ENCODE measurements around the gene DOCK2.

The DOCK2 gene

DNA sequence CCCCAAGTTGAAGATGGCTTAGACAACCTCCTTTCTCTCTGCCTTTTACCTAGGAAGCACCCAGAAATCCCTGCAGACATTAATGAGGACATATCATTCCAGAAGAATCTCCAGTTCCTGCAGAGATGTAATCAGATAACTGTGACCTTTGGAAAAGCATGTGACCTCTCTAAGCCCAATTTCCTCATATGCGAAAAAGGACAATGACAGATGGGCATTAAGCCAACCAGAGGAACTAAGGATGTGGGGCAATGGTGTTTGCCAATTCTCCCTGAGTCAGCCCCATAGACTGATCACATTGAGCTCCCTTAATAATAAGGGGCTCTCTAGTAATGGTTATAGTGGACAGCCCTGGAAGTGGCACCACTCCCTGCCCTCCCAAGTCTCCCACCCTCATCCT, 458.6 kb downstream of the DOCK2 start:
- DNase-seq (ENCODE audit: low read depth in 3 of 3): no peak

DNA sequence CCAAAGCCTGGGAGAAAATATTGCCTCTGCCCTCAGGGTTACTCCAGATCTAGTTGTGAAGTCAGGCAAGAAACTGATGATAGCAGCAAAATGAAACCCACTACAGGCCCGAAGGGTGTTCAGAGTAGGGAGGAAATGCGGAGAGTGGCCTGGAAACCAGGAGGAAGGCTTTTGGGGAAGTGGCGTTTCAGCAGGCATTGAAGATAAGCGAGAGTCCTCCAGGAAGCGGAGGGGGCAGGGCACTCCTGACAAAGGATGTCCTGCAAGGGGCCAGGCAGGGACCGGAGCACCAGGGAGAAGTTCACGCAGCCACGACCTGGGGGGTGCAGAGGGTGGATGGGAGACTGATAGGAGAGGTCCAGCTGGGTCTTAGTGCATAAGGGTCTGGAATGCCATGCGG, 460.9 kb downstream of the DOCK2 start:
- DNase-seq (ENCODE audit: low read depth in 3 of 3): no peak

DNA sequence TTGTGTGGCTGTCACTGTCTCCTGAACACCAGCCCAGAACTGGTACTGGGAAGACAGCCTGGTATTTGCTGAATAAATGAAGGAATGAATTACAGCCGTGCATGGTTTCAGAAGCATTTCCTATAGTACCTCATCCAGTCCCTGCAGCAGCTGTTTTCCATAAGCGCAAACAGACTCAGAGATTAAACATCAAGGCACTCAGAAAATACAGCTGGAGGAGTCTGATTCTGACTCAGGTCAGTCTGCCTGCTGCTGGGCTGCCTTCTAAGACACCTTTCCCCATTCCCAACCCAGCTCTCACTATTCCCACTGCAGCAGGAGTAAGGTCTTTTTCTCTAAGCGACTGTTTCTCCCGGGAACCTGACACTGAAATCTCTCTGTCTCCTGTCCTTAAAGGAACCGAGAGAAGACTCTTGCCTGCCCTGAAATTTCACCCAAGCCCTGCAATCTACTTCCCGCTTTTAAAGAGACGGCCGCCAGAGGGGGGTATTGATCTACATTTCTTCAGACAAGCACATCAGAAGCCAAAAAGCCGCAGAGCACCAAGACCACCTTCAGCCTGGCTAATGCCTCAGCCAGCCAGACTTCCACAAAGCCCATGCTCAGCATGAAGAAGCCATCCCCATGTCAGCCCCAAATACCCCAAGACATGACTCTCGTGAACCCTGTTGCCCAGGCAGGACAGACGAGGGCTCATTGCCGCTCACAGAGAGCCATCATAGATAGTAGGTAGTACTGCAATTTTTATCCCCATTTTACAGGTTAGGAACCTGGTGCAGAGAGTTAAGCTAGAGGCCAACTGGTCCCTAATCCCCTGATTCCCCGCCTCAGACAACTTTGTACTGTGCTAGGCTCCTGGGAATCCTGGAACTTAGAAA, 463.2 kb downstream of the DOCK2 start:
- peak; percentile 39 to 40 (median 39) for DNase-seq (ENCODE audit: low read depth in 3 of 3)

DNA sequence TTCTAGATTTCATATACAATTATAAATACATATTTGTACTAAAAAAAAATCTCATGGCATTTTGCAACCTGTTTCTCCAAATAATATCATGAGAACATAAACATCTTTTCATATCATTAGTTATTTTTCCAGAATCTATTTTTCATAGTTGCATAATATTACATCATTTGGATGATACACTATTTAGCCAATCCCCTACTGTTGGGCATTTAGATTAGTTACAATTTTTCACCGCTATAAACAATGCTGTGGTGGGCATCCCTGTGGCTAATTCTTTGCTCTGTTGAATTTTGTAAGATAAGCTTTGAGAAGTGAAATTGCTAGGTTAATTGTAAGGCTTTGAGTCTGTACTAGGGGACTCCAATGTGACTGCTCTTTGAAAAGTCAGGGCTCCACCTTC, 466.4 kb downstream of the DOCK2 start:
- no peak for DNase-seq (ENCODE audit: low read depth in 3 of 3)

DNA sequence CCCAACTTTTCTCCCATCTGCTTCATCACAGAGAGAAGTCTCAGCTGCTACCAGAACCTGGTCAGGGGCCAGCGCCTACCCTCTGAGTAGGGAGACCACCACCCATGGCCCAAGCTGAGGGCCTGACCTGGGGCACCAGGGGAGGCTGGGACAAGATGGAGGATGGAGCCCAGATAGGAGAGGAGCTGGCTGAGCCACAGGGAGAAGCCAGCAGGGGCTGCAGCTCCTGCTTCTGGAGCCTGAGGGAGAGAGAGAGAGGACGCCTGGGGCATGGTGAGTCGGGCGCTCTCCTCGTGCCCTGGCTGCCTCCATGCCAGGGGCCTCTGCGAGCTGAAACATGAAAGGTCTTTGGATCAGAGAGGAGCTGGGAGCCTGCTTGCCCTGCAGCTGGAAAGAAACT, 467.2 kb downstream of the DOCK2 start:
- no peak for DNase-seq (ENCODE audit: low read depth in 3 of 3)

DNA sequence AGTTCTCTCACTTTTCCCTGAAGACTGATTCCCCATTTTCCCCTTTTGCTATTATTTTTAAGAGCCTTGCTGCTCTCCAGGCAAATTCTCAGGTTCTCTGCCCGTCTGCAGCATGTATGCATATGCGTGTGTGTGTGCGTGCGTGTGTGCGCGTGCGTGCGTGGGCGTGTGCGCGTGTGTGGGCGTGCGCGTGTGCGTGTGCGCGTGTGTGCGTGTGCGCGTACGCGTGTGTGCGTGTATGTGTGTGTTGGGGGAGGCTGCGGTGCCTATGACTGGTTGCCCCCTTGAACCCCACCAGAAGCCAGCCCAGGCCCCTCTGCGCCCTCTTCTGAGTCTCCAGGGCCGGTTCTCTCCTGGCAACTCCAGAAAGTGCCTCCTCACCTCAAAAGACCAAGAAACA, 467.6 kb downstream of the DOCK2 start:
- no peak for DNase-seq (ENCODE audit: low read depth in 3 of 3)

DNA sequence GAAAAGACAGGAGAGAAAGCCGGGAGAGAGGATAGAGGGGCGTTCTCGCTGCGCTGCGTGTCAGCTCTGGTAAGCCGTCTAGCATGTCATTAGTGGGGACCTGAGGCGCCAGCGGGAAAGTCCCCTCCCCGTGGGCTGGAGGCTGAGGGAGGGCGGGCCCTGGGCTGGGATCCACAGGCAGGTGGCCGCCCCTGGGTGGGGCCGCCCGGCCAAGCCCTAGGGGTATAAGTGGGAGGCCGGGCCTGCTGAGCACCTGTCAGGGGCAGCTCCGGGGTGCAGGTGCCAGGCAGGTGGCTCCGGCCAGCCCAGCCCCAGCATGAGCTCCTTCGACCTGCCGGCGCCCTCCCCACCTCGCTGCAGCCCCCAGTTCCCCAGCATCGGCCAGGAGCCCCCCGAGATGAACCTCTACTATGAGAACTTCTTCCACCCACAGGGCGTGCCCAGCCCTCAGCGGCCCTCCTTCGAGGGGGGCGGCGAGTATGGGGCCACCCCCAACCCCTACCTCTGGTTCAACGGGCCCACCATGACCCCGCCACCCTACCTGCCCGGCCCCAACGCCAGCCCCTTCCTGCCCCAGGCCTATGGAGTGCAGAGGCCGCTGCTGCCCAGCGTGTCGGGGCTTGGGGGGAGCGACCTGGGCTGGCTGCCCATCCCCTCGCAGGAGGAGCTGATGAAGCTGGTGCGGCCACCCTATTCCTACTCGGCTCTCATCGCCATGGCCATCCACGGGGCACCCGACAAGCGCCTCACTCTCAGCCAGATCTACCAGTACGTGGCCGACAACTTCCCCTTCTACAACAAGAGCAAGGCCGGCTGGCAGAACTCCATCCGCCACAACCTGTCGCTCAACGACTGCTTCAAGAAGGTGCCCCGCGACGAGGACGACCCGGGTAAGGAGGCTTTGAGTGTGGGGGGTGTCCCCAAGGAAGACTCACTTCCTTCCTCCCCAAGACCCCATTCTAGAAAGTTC, 468.9 kb downstream of the DOCK2 start, which contains the start of gene FOXI1:
FOXI1 (plus strand) TSS at position 256 of the 970 bp plus-strand sequence; CDS start at position 317, 61 bp downstream.
- DNase-seq (ENCODE audit: low read depth in 3 of 3): no peak

DNA sequence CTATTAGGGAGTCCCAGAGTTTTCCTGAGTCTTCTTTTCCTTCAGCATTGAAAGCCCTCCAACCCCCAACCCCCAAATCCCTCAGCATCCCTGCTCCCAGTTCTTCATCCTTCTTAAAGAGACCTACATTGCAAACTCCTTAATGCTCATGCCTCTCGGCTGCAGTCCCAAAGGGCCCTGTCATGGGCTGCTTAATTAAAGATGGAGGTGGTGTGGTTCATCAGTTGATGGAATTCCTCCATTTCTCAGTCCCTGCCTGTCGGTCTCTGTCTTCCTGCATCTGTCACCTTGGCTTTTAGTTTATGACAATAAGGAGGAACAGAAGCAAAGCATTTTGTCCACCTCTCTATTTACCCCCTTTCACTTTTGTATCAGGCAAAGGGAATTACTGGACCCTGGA, 470.6 kb downstream of the DOCK2 start:
- DNase-seq (ENCODE audit: low read depth in 3 of 3): no peak

DNA sequence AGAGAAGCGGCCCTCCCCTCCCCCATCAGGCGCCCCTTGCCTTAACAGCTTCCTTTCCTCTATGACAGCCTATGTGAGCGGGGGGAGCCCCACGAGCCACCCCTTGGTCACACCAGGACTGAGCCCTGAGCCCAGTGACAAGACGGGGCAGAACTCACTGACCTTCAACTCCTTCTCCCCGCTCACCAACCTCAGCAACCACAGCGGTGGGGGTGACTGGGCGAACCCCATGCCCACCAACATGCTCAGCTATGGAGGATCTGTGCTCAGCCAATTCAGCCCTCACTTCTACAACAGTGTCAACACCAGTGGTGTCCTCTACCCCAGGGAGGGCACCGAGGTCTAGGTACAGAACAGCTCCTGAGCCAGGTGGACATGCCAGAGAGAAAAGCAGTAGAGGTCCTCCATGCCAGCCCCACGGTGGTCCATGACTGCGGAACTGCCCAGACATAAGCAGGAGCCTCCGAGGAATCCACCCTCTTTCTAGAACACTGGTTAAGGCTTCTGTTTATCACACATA, 471.3 kb downstream of the DOCK2 start:
- no peak for DNase-seq (ENCODE audit: low read depth in 3 of 3)

DNA sequence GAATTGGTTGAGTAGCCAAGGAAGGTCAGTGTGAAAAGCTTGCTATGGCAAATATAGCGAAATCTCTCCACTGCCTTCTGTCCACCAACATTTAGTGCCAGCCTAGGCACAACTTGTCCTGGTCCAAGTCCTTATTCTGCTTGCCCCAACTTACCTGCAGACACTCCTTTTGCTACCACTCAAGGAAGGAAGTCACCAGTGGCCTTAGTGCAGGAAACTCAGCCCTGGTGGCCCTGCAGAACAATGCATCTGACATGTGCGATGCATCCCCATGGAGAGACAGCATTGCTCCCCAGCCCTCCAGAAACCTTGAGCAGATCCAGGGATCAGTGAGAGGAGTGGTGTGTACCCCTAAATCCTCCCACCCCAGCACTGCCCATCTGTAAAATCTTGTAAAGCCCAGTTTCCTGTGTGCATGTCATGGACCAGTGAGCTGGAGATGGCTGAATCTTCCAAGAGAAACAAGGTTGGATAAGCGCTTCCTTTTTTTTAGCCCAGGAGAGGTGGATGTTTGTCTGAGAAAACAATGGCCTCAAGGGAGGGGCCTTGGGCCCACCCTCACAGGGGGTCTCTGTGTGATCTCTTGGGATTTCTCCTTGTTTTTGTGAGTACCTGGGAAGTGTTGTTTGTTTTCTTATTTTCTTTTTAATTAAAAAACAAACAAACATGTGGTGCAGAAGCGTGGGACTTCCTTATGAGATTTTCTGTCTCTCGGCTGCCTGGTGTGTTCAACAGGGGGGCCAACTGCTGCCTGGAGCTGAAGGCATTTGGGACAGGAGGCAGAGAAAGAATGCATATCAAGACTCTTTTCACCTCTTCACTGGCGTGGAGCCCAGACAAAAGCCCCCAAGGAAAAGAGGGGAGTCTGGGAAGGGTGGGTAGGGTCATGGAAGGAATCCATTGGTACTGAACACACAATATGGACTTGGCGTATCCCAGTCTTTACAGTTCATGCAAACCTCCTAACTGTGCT, 472.3 kb downstream of the DOCK2 start:
- no peak for DNase-seq (ENCODE audit: low read depth in 3 of 3)

DNA sequence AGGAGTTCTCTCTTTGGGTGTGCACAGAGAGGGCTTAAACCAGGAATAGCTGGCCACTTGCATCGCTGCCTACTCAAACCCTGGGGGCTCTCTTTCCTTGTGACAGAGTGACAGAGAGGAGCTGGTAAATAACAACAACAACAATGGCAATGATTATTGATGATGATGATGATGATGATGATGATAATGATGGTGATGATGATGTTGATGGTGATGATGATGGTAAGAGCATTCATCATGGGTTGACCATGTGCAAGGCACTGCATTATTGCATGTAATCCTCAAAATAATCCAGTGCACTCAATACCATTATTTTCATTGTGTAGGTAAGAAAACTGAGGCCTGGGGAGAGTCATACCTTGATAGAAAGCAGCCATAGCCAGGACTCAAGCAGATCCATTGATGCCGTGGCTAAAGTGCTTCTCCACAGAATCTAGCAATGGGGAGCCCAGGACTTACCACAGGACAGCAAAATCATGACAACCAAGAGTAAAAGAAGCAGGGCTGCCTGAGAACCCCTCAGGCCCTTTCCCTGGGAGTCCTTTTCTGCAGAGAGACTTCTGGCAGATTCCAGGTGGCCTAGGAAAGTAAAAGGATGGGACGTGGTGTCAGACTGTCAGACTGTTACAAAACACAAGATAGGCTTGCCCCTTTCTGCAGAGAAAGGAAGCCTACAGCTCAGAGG, 473.5 kb downstream of the DOCK2 start:
- DNase-seq (ENCODE audit: low read depth in 3 of 3): no peak

DNA sequence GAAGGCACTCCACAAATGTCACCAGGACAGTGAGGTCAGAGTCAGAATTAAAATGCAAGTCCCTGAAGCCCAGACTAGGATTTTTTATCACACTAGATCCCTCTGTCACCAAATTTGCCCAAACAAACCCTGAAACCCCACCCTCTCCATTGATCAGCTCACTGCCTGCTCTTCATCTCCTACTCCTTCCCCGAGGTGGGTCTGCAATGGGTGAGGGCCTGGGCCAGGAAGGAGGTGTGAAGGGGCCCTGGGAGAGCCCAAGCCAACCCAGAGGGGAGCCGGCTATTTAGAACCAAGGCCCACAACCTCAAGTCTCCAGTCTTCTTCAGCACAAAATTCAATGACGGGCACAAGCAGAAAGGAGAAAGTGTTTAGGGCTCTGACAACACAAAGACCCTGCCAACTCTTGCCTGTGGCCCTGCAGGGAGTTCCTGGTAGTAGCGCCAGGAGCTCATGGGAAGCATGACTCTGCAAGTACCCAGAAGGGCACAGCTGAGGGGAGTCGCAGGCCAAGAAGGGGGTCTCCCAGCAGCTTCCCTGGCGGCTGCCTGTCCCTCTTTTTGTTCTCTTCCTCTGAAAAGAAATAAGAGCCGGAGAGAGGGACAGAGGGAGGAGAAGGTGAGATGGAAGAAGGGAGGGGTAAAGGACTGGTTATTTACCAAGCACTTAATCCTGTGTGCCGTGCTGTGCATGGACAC, 474.2 kb downstream of the DOCK2 start:
- no peak for DNase-seq (ENCODE audit: low read depth in 3 of 3)

DNA sequence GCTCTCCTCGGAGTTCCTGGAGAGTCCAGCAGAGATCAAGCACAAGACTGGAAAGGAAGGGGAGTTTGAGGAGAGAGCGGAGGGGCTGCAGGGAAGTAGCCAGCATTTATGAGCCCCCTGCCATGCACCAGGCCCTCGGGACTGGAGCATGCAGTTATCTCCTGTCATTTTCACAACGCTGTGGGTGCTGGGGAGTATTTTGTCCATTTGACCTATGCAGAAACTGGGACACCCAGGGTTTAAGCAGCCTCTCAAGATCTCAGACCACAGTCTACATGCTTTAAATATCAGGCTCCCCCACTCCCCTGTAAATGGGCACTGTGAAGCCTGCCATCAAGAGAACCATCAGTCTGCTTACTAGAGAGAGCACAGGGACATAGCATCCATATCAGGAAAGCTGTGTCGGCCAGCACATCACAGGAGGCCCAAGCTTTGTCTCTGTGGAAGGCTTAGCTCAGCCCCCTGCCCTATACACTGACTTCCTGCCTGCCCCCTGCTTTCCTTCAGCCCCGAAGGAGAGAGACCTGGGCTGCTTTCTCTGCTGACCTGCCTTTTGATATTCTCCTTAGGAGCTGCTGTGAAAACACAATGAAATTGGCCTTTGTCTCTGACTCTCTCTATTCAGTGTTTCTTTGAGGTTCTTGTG, 475.9 kb downstream of the DOCK2 start:
- DNase-seq (ENCODE audit: low read depth in 3 of 3): no peak

DNA sequence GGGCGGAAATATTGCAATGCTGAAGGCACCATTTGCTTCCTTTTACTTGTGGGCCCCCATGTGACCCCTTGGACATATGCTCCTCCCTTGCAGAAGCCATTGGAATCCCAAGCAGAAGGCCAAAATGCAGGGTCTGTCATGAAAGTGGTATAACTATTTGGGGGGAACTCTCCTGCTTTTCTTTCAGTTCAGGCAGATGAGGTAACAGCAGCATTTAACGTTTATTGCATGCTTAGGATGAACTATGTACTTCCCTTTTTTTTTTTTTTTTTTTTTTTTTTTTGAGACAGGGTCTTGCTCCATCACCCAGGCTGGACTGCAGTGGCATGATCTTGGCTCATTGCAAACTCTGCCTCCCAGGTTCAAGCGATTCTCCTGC, 476.4 kb downstream of the DOCK2 start:
- DNase-seq (ENCODE audit: low read depth in 3 of 3): no peak

DNA sequence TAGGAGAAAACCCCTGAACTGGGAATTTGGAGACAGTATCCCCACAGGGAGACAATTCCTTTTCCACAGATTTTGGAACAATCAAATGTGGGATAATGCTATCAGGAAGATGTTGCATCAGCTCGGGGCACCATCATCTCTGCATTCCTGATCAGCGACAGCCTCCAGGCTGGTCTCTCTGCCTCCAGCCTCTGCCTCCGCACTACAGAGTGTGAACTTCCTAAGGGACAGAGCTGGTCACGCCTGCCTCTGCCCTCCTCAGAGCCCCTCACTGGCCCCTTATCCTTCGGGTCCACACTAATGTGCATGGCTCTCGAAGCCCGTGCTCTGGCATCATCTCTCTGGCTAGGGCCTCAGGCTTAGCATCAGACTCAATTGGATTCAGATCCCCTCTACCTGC, 477.2 kb downstream of the DOCK2 start:
- DNase-seq (ENCODE audit: low read depth in 3 of 3): no peak

DNA sequence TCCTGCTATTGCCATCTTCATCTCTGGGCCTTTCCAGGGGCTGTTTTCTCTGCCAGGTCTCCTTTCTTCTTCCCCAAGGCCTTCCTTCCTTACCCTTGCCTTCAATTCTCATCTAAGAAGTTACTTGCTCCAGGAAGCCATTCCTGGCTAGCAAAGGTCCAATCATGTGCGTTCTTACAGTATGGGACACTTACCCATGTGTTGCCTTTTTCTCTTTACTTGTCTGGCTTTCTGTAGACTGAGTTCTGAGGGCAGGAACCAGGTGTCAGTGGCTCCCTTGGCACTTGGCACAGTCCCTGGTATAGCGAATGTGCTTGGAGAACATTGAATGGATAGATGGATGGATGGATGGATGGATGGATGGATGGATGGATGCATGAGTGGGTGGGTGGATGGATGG, 478.9 kb downstream of the DOCK2 start:
- no peak for DNase-seq (ENCODE audit: low read depth in 3 of 3)

DNA sequence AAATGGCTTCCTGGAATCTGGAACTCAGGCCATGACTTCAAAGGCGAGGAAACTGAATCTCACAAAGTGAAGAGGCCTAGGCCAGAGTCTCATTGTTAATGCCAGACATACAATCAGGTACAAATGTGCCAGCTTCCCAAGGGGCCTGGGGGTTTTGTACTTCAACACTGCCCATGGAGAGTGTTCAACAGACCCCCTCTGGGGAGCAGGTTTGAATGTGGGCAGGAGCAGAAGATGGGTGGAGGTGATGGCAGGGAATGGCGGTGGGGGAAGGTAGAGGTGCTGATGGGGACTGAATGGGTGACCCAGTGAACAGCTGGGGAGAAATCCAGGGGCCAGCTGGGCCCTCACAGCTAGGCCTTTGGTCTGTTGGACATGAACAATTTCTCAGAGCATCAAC, 480.7 kb downstream of the DOCK2 start:
- DNase-seq (ENCODE audit: low read depth in 3 of 3): no peak

DNA sequence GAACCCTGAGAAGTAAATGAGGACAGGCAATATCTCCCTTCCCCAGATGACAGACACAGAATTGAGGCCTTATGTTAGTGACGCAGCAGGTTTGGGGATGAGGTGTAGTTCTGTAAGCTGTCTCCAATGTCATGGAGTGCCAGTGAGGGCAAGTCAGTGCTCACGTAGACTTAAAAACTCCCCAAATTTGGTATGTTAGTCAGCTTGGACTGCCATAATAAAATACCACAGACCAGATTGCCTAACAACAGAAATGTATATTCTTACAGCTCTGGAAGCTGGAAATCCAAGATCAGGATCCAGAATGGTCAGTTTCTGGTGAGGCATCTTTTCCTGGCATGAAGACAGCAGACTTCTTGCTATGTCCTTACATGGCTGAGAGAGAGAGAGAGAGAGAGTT, 483.5 kb downstream of the DOCK2 start:
- no peak for DNase-seq (ENCODE audit: low read depth in 3 of 3)

DNA sequence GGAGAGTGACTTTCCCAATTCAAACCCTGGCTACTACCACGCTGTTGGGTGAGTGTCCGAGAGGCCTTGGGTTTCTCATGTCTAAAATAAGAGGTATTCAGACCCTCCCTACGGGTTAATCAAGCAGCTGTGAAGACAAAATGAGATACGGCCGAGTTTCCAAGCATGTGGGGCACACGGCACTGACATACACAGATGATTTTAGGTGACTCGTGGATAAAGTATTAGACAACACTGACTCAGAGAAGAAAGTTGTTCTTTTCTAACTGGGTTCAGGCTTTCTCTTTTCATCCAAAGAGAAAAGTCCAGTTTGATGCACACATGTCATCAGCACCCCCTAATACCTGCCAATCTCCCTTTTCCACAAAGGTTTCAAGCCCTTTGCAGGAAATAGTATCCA, 484.2 kb downstream of the DOCK2 start:
- no peak for DNase-seq (ENCODE audit: low read depth in 3 of 3)

DNA sequence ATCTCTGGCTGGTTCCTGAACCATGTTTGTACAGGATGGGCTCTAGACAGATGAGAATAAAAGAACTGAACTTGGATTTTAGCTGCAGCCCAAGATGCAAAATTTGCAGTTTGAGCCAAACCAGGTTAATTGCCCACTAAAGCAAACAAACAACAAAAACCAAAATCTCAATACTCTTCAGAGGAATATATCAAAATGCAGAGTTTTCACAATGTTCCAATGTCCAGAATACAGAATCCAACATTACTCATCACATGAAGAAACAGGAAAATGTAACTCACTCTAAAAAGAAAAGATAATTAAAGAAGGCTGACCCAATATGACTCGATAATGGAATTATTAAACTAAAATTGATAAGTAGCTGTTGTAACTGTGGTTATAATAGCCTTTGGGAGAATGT, 489.0 kb downstream of the DOCK2 start:
- no peak for DNase-seq (ENCODE audit: low read depth in 3 of 3)

All from stimulated activated CD4-positive, alpha-beta T cell treated with anti-CD3 and anti-CD28 coated beads, TNF-alpha, amount 100 ng/mL, for 4 hours (primary cell).